Activated CD8-positive, alpha-beta memory T cell treated with anti-CD3 and anti-CD28 coated beads, Interleukin-2, amount 50 U/mL, for 1 hour (primary cell): ENCODE measurements around the gene FRMD6.
"Not testable (repeated sequence)": the region's sequence is repeated elsewhere in the genome, so short reads cannot be mapped to it uniquely, and the experiment has no call there.

Source experiments
- DNase-seq: peaks from one replicate; pipeline ENCODE4 v3.0.0-alpha.2; 2020; ENCODE audit errors: extremely low read depth

FRMD6 gene

DNA sequence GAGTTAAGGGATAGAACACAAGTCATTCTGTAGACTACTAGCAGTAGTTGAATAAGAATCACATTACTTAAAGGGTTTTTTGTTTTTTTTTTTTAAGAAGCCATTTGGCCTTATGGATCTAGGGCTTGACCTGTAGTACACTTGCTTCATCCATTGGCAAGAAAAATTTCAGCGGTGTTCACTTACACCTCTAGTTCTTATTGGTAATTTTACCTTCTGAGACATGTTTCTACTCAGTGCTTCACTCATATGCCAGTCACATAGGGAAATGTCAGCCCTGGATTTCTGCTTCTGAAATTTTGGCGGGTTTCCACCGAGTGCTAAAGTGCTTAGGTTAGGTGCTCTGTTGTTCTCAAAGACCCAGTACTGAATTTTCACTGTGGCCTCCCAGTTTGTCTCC is 72.9 kb downstream of the FRMD6 start:
- DNase-seq, result no peak

GRCh38 chr14:51725061-51725460 is 73.4 kb downstream of the FRMD6 start:
- DNase-seq, result no peak

DNA sequence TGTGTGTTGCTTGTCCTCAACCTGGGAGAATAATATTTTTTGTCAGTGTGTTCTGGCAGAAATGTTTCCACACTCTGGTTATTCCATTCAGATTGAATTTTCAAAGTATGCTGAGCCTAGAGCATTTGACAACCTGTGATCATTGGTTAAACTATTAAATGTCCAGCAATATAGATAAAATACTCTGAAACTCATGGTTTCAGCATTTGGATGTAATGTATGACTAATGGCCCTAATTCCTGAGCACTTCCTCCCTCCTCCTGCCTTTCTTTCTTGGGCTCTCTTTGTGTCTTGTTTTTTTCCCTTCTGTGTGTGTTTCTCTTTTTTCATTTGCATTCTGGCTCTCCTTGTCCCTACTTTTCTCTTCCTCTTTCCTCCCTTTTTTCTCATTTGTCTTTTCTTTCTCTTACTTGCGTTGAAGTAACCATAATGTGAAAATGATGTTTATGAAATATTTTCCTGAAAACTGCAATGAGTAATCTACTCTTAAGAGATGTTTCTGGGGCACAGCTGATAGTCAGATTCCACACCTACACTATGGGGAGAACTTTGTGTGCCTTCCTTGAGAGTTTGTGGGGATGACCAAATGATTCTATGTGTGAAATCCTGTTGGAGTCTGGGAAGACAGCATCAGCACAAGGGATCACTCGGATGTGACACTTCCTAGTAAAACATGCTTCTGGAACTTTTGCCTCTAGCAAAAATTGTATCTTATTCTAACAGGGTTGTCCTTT is 74.6 kb downstream of the FRMD6 start:
- no peak for DNase-seq

DNA sequence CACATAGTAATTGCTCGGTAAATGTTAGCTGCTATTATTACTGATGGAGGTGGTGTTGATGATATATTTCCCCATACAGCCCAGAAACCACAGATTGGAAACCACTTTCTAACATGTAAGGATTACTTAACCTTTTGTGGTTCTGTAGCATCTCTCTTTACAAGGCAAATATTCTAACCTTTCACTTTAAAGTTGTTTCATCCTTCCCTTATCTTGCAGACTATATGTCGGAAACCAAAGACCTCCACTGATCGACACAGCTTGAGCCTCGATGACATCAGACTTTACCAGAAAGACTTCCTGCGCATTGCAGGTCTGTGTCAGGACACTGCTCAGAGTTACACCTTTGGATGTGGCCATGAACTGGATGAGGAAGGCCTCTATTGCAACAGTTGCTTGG is 75.8 kb downstream of the FRMD6 start:
- DNase-seq, result no peak

DNA sequence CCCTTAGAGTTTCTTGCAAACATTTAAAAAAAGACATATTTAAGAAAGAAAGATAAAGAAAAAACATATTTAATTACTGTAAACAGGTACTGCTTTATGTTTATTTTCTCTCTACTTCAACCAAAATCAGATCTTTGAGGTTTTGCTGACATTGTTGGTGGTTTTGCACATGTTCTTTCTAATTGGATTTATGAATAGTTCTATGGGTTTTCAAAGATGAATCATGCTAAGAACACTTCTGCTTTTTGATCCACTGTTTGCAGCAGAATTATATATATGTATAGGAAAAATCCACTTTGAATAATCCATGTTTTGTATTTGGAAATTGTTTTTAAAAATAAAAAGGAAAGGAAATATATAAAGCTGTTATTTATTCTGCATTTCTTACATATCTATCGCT is 78.4 kb downstream of the FRMD6 start:
- no peak for DNase-seq

- no peak for DNase-seq
Observed at GRCh38 chr14:51730684-51731083, 79.0 kb downstream of the FRMD6 start.

DNA sequence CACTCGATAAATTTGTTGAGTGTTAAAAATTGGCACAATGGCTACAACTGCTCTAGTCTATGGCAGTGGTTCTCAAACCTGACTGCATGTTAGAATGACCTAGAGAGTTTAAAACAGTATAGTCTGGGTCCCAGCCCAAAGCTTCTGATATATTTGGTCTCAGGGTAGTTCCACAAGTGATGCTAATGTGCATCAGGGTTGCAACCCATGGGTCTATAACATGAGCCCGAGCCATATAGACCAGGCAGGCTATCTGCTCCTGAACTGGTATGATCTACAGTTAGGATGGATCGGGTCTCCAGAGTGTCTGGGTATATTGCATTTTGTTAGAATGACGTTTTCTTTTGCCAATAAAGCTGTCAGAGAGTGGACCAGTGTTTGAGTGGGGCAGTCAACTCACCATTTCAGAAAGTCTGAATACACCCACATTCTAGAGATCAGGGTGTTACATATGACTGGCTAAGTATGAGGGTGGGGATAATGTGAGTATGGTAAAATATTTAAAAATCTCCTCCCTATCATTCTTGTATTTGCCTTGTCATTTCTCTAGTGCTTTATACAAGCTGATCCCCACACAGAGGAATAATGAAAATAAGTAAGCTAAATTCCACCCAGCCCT is 80.9 kb downstream of the FRMD6 start:
- no peak for DNase-seq

- no peak for DNase-seq
Observed at GRCh38 chr14:51733147-51733546, 81.4 kb downstream of the FRMD6 start.

DNA sequence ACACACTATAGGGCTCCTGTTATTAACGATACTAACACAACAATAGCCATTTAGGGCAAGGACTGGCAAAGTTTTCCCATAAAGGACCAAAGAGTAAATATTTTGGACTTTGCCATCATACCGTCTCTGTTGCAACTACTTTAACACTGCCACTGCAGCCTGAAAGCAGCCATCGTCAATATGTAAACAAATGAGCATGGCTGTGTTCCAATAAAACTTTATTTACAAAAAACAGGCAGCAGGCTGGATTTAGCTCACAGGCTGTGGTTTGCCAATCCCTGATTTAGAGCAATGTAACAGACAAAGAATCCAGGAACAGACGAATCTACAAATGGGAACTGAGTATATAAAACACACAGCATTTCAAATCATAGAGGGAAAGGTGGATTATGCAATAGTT is 84.1 kb downstream of the FRMD6 start:
- no peak for DNase-seq

DNA sequence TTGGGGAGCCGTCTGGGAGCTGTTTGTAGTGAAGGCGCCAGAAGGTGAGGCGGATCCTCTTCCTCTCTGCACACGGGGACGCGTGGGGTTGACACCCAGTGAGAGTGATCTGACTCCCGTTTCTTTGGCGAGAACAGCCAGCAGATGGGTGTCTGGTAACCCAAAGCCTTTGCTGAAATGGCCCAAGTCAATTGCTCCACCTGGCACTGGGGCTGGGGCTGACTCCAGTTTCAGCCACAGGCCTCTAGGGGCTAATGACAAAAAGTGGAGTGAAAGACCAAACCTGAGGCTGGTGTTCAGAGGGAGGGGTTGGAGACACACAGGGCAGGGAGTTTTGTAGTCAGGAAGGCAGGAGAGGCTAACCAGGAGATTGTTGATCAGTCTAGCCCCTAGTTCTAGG is 87.0 kb downstream of the FRMD6 start:
- no peak for DNase-seq

DNA sequence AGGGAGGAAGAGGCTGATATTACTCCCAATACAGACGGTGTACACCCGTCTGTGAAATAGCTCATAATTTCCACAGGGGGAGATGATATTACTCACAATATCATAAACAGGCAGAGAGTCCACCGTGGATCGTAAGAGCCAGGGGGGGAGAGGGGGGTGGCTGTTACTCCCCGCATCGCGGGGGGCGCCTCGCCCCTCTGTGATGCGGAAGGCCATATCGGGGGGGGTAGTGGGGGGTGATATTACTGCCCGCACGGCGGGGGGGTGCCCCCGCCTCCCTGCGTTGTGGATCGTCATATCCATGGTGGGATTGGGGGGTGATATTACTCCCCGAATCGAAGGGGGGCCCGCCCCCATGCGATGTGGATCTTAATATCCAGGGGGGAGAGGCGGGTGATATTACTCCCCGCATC is 91.9 kb downstream of the FRMD6 start:
- DNase-seq, result no peak

GRCh38 chr14:51744372-51745130 is 92.8 kb downstream of the FRMD6 start:
- DNase-seq, result no peak

DNA sequence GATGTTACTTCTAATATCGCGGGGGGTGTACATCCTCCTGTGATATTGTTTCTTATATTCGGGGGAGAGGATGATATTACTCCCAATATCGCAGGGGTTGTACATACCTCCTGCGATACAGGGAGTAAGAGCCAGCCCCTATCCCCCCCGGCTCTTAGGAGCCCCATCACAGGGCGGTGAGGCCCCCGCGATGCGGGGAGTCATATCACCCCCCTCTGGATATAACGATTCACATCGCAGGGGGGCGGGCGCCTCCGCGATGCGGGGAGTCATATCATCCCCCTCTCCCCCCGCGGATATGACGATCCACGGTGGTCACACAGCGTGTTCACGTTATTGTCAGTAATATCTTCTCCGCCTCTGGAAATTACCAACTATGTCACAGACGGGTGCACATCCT is 95.1 kb downstream of the FRMD6 start:
- DNase-seq, result not testable (repeated sequence)

DNA sequence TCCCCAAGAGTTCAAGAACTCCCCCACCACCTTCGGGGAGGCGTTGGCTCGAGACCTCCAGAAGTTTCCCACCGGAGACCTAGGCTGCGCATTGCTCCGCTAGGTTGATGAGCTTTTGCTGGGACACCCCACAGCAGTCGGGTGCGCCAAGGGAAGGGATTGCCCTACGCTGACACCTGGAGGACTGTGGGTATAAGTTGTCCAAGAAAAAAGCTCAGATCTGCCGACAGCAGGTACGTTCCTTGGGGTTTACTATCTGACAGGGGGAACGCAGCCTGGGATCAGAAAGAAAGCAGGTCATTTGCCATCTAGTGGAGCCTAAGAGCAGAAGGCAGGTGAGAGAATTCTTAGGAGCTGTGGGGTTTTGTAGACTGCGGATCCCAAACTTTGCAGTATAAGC is 98.8 kb downstream of the FRMD6 start:
- no peak for DNase-seq

DNA sequence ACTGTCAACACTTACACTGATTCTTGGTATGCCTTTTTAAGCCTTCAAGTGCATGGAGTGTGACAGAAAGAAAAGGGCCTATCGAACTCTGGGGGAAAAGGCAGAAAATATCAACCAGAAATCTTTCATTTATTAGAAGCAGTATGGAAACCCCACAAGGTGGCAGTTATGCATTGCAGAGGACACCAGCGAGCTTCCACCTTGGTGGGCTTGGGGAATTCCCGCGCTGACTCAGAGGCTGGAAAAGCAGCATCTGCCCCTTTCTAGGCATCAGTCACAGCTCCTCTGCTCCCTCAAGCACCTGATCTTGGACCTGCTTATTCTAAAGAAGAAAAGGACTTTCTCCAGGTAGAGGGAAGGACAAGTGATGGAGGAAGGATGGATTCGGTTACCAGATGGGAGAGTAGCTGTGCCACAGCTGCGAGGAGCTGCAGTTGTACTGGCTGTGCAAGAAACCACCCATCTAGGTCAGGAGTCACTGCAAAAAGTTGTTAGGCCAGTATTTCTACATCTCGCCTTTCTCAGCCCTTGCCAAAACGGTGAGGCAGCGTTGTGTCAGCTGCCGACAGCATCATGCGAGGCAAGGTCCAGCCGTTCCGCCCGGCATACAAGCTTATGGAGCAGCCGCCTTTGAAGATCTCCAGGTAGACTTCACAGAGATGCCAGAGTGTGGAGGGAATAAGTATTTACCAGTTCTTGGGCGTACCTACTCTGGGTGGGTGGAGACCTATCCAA is 100.1 kb downstream of the FRMD6 start:
- DNase-seq, result not testable (repeated sequence)

- not testable (repeated sequence) for DNase-seq
Observed at GRCh38 chr14:51757756-51758155, 106.0 kb downstream of the FRMD6 start.

DNA sequence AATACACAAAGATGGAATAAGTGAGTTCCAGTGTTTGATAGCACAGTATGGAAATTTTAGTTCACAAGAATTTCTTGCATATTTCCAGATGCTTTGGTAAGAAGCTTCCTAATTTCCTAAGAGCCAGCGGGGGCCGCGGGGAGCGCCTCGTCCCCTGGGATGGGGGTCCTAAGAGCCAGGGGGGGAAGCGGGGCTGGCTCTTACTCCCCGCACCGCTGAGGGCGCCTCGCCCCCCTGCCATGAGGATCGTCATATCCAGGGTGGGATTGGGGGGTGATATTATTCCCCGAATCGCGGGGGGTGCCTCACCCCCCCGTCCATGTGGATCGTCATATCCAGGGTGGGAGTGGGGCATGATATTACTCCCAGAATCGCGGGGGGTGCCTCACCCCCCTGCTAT is 108.2 kb downstream of the FRMD6 start:
- DNase-seq, result no peak

DNA sequence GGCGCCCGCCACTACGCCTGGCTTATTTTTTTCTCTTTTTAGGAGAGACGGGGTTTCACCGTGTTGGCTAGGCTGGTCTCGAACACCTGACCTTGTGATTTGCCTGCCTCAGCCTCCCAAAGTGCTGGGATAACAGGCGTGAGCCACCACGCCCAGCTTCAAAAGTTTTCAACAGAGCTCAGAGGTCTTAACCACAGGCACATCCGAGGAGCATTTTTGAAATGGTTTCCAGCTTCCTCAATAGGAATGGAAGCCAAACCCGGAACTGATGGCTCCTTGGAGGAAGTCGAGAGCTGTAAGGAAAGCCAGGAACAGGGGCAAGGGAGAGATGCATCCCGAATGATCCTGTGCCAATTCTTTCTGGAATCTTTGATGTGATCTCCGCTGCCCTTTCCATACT is 114.0 kb downstream of the FRMD6 start:
- not testable (repeated sequence) for DNase-seq

GRCh38 chr14:51766586-51766985 is 114.9 kb downstream of the FRMD6 start:
- not testable (repeated sequence) for DNase-seq

DNA sequence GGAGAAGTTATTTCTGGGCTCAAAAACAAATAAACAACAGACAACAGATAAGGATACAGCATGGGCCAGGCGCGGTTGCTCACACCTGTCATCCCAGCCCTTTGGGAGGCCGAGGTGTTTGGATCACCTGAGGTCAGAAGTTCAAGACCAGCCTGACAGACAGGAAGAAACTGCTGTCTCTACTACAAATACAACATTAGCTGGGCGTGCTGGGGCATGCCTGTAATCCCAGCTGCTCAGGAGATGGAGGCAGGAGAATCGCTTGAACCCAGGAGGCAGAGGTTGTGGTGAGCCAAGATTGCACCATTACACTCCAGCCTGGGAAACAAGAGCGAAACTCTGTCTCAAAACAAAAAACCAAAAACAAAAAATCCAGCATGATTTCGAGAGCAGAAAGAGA is 117.6 kb downstream of the FRMD6 start:
- DNase-seq, result not testable (repeated sequence)

DNA sequence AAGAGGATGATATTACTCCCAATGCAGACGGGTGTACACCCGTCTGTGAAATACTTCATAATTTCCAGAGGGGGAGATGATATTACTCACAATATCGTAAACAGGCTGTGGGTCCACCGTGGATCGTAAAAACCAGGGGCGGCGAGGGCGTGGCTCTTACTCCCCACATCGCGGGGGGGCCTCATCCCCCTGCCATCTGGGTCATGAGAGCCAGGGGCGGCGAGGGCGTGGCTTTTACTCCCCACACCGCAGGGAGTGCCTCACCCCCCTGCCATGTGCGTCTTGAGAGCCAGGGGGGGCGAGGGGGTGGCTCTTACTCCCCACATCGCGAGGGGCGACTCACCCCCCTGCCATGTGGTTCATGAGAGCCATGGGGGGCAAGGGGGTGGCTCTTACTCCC is 122.5 kb downstream of the FRMD6 start:
- no peak for DNase-seq
